Stomach (tissue), 4 donors: ENCODE results near the gene PXMP4.

Experiments used
- EP300 ChIP-seq: sonication (generic); formaldehyde crosslinking; IDR thresholded peaks from one replicate; pipeline ENCODE4 v1.6.1; 2017; ENCODE audit warnings: antibody characterized with exemption
- POLR2A ChIP-seq, 4 donors: fragments of 450-650 bp; IDR thresholded peaks; one replicate each; pipeline ENCODE4 v1.6.1; 2016; ENCODE audit warnings: antibody characterized with exemption in 4 of 4, control low read depth in 2 of 4, mild to moderate bottlenecking in 1 of 4, moderate library complexity in 1 of 4
- POLR2AphosphoS5 ChIP-seq, 3 donors: sonication (generic); formaldehyde crosslinking; IDR thresholded peaks; one replicate each; pipeline ENCODE4 v1.6.1; 2016; ENCODE audit warnings: antibody characterized with exemption in 3 of 3
- TF ChIP-seq, protein P1 (sequence below), 7 experiments: fragments of 450-650 bp in 4 of 7; fragments of 200-600 bp in 3 of 7; sonication (generic) in 3 of 7; IDR thresholded peaks; one replicate each; pipeline ENCODE4 v1.5.1; 2016 to 2019; ENCODE audit warnings: antibody characterized with exemption in 7 of 7, control low read depth in 2 of 7, mild to moderate bottlenecking in 1 of 7

DNA sequence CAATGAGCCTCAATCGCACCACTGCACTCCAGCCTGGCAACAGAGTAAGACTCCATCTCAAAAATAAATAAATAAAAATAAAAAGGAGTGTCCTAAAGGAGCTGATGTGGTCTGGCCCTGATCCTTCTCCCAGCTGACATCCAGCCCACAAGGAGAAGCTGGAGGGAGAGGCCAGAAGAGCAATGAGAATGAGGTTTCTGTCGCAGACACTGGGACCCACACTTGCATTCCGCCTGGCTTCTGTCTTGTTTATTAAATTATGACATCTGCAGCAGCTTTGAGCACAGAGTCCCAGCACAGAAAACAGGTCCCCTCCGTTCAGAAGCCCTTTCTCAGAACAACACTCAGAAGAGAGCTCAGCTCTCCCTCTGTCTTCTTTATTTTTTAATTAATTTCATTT is 23.7 kb downstream of the PXMP4 start:
- TF ChIP-seq, protein P1, sequence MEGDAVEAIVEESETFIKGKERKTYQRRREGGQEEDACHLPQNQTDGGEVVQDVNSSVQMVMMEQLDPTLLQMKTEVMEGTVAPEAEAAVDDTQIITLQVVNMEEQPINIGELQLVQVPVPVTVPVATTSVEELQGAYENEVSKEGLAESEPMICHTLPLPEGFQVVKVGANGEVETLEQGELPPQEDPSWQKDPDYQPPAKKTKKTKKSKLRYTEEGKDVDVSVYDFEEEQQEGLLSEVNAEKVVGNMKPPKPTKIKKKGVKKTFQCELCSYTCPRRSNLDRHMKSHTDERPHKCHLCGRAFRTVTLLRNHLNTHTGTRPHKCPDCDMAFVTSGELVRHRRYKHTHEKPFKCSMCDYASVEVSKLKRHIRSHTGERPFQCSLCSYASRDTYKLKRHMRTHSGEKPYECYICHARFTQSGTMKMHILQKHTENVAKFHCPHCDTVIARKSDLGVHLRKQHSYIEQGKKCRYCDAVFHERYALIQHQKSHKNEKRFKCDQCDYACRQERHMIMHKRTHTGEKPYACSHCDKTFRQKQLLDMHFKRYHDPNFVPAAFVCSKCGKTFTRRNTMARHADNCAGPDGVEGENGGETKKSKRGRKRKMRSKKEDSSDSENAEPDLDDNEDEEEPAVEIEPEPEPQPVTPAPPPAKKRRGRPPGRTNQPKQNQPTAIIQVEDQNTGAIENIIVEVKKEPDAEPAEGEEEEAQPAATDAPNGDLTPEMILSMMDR (IDR thresholded peaks at IDR 0.05), result no peak
- TF ChIP-seq POLR2A (IDR thresholded peaks at IDR 0.05) (no peak), POLR2AphosphoS5 (IDR thresholded peaks at IDR 0.05) (no peak), EP300 (no peak)
